ENCODE data around the gene NRXN3.

NRXN3 gene

DNA sequence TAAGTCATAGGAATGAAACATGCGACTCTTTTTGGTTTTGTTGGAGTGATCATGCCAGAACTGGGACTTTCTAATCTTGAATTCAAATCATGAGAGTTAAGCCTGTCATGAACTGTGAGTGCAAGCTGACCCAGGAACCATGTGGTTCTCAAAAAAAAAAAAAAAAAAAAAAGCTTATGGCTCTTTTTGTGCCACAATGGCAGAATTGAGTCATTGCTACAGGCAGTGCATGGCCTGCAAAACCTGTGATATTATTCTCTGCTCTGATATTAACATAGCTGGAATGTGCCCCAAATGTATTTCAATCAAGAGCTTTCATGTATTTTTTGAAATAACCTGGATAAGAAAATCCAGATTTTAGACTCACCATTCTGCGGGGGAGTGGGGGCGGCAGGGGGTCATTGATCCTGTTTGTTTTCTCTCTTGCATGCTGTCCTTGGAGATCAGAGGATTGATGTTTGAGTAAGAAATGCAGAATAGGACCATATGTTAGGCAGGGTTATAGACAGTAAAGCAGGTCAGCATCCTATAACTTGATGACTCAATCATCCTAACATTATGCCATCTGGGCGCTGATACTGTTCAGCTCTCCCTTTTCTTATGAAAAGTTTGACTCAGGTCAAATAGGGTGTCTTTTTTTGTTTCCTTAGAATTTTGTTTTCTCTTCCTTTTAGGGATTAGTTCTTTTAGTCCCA, 1243.7 kb downstream of the NRXN3 start:
- DNase-seq (ENCODE audit: low spot score) = no peak
- TF ChIP-seq, protein P1, sequence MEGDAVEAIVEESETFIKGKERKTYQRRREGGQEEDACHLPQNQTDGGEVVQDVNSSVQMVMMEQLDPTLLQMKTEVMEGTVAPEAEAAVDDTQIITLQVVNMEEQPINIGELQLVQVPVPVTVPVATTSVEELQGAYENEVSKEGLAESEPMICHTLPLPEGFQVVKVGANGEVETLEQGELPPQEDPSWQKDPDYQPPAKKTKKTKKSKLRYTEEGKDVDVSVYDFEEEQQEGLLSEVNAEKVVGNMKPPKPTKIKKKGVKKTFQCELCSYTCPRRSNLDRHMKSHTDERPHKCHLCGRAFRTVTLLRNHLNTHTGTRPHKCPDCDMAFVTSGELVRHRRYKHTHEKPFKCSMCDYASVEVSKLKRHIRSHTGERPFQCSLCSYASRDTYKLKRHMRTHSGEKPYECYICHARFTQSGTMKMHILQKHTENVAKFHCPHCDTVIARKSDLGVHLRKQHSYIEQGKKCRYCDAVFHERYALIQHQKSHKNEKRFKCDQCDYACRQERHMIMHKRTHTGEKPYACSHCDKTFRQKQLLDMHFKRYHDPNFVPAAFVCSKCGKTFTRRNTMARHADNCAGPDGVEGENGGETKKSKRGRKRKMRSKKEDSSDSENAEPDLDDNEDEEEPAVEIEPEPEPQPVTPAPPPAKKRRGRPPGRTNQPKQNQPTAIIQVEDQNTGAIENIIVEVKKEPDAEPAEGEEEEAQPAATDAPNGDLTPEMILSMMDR (IDR thresholded peaks at IDR 0.05; ENCODE audit: extremely low read depth, insufficient read depth, missing control alignments) = no peak
- in situ Hi-C loops (cut with MboI; ENCODE audit: low pct_unique_long_range_greater_than_20kb, low sequenced_read_pairs, unreplicated experiment) = no loop called here

DNA sequence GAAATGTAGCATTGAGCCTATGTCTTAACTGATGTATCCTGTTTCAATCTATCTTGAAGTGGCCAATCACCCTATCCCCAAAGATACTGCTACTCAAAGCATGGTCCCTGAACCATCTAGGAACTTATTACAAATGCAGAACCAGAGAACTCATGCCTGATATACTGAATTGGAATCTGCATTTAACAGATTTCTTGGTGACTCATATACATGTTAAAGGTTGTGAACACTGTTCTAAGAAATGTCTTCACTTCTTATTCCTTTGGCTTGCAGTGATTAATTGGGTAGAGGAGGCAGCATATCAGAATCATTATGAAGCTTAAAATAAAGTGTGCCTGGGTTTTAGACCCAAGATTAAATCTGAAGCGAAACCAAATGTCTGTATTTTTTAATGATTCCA, 1245.6 kb downstream of the NRXN3 start:
- in situ Hi-C loops (cut with MboI; ENCODE audit: low pct_unique_long_range_greater_than_20kb, low sequenced_read_pairs, unreplicated experiment) = no loop called here
- TF ChIP-seq, protein P1 (IDR thresholded peaks at IDR 0.05; ENCODE audit: extremely low read depth, insufficient read depth, missing control alignments) = no peak
- DNase-seq (ENCODE audit: low spot score) = no peak

DNA sequence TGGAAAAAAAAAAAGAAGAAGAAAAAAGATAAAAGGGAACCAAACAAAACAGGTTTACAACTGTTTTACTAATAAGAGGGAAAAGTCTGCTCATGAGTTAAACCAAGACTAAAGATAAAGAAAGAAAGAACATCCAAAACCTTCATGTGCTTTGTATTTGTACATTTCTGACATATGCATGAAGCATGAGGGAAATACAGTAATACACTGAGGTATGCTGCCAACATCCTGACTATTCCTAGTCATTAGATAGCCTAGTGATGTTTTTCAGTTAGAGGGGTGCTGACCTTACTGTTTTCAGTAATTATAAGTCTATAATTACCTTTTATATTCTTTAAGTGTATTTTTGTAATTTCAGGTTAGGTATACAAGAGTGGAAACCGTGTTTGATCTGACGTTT, 1247.8 kb downstream of the NRXN3 start:
- TF ChIP-seq, protein P1 (IDR thresholded peaks at IDR 0.05; ENCODE audit: extremely low read depth, insufficient read depth, missing control alignments) = no peak

DNA sequence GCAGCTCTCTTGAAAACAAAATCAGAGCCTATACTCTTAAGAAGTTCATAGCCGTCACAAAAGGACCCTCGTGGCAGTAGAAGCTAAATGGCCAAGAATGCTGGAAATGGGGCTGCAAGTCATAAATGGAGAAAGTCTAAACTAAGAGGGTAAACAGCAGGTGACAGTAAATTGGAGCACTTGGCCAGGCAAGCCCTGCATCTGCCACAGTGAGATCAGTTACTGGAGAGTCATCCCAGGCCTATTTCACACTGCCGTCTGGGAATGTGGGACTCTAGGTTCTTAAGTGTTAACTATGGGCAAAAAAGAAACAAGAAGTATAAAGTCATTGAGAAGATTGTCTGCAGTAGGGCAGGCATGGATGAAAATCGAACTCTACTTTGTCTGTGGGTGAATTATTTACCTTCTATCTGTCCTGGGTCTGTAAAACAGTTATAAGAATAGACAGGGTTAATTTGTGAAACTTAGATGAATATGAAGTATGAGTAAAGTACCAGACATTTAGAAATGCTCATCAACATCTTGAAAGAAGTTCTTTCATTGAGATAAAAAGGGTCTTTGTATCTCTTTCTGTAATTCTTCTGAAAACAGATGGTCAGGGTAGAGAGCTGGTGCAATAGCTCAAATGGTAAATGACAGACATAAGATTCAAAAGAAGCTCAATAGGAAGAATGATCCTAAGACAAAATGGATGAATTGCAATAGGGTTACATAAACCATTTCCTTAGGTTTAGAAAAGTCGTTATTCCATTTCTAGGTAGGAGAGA, 1248.7 kb downstream of the NRXN3 start:
- in situ Hi-C loops (cut with MboI; ENCODE audit: low pct_unique_long_range_greater_than_20kb, low sequenced_read_pairs, unreplicated experiment) = no loop called here
- TF ChIP-seq, protein P1 (IDR thresholded peaks at IDR 0.05; ENCODE audit: extremely low read depth, insufficient read depth, missing control alignments) = no peak
- no peak for DNase-seq (ENCODE audit: low spot score)

More for the DNA sequence above, 1247.8 kb downstream of the NRXN3 start:
- DNase-seq (ENCODE audit: low spot score) = no peak
- in situ Hi-C loops (cut with MboI; ENCODE audit: low pct_unique_long_range_greater_than_20kb, low sequenced_read_pairs, unreplicated experiment) = no loop called here

DNA sequence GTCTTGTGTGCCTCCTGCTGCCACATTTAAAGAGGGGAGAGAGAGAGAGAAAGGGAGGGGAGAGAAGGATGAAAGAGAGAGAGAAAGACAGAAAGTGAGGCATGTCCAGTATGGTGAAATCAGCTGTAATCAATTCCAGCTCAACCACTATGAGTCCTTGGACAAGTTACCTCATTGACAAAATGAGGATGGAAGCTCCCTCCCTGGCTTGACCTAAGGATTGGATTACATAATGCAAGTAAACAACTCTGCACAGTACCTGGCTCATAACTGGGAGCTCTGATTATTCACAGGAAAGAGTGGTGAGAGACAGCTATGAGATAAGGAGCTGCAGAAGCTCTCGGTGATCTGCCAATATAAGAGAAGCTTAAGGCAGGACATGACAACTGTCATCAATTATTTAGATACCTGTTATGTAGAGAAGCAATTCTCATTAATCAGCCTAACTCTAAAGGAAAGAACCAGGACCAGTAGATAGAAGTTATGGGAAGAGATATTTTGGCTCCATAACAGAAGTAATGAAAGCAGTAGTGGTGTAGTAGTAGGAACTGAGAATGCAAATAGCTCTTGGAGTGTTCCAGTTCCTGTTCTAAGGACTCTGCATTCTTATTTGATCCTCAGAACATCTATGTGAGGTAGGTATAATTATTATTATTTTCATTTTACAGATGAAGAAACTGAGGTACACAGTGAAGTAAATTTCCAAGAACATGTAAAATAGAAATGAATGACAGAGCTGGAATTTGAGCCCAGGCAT, 1249.6 kb downstream of the NRXN3 start:
- TF ChIP-seq, protein P1 (IDR thresholded peaks at IDR 0.05; ENCODE audit: extremely low read depth, insufficient read depth, missing control alignments) = no peak
- in situ Hi-C loops (cut with MboI; ENCODE audit: low pct_unique_long_range_greater_than_20kb, low sequenced_read_pairs, unreplicated experiment) = no loop called here
- no peak for DNase-seq (ENCODE audit: low spot score)

DNA sequence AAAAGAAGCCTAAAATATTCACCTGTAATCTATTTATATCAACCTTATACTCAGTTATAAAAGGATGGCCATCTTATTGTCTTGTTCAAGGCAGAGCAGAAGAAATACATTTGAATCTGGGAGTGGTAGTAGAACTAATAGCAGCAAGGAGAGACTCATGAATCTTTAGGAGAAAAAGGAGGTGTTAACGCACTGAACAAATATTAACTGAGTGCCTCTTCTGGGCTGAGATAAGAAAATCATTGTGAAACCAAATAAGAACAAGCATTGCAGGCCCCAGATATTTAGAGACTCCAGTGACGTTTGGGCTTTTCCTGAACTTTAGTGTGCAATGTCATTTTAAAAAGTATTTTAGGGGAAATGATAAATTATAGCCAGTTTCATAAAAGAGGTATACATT, 1250.6 kb downstream of the NRXN3 start:
- in situ Hi-C loops (cut with MboI; ENCODE audit: low pct_unique_long_range_greater_than_20kb, low sequenced_read_pairs, unreplicated experiment) = no loop called here
- no peak for DNase-seq (ENCODE audit: low spot score)
- TF ChIP-seq, protein P1 (IDR thresholded peaks at IDR 0.05; ENCODE audit: extremely low read depth, insufficient read depth, missing control alignments) = no peak
